ENCODE data around the gene TBC1D10A.

- no peak for TF ChIP-seq CTCF (IDR thresholded peaks at IDR 0.05; ENCODE audit: low read depth, low read length)
- TF ChIP-seq POLR2A (IDR thresholded peaks at IDR 0.05; ENCODE audit: extremely low read depth, insufficient read length) = no peak
Measured at GRCh38 chr22:30315962-30316576, 10.7 kb downstream of the TBC1D10A start.
